Endodermal cell (in vitro differentiated cells): Measurements from ENCODE around the gene ST6GALNAC2. TPM values are rescaled to one million over a fixed set of nuclear protein-coding genes. Genes with fewer than 3 reads are reported as not detected.

Experiments
- DNase-seq: peaks from one replicate; pipeline ENCODE4 v3.0.0-alpha.2; 2017
- H3K27ac ChIP-seq: 2 replicates; pipeline ENCODE4 v1.5.1; 2013; ENCODE audit warnings: mild to moderate bottlenecking, low read depth, low read length, moderate library complexity
- H3K27me3 ChIP-seq: 2 replicates; pipeline ENCODE4 v1.6.1; 2013; ENCODE audit warnings: mild to moderate bottlenecking, low read length, moderate library complexity; ENCODE audit not compliant: insufficient read depth, control insufficient read depth, poor library complexity, severe bottlenecking
- H3K36me3 ChIP-seq: 2 replicates; pipeline ENCODE4 v1.7.0; 2013; ENCODE audit warnings: mild to moderate bottlenecking, low read length, moderate library complexity; ENCODE audit not compliant: control insufficient read depth, insufficient read depth
- H3K4me1 ChIP-seq: one replicate; pipeline ENCODE4 v1.7.0; 2013; ENCODE audit warnings: low read length; ENCODE audit not compliant: control insufficient read depth, insufficient read depth
- H3K4me3 ChIP-seq: 2 replicates; pipeline ENCODE4 v1.5.1; 2013; ENCODE audit warnings: mild to moderate bottlenecking, low read length, moderate library complexity
- H3K9ac ChIP-seq: 2 replicates; pipeline ENCODE4 v1.6.1; 2013; ENCODE audit warnings: mild to moderate bottlenecking, low read length, moderate library complexity; ENCODE audit not compliant: poor library complexity, severe bottlenecking; ENCODE audit errors: extremely low read depth
- H3K9me3 ChIP-seq: 2 replicates; pipeline ENCODE4 v1.6.1; 2013; ENCODE audit warnings: mild to moderate bottlenecking, low read length, moderate library complexity; ENCODE audit not compliant: control insufficient read depth
- H3K27ac Mint-ChIP-seq: 2 replicates; pipeline ENCODE4 v1.8.0; 2020; ENCODE audit warnings: mixed read lengths
- H3K27me3 Mint-ChIP-seq: 2 replicates; pipeline ENCODE4 v1.8.0; 2021; ENCODE audit warnings: mild to moderate bottlenecking, mixed read lengths; ENCODE audit not compliant: insufficient read depth
- H3K36me3 Mint-ChIP-seq: 2 replicates; pipeline ENCODE4 v1.8.0; 2020; ENCODE audit warnings: low read depth, mixed read lengths
- H3K4me1 Mint-ChIP-seq: 2 replicates; pipeline ENCODE4 v1.8.0; 2020; ENCODE audit warnings: mixed read lengths
- H3K4me3 Mint-ChIP-seq: 2 replicates; pipeline ENCODE4 v1.8.0; 2020; ENCODE audit warnings: mild to moderate bottlenecking, moderate library complexity, mixed read lengths
- H3K9me3 Mint-ChIP-seq: 2 replicates; pipeline ENCODE4 v1.8.0; 2020; ENCODE audit warnings: mild to moderate bottlenecking, mixed read lengths
- CTCF ChIP-seq: fragments of 200-600 bp; sonication (generic); conservative IDR thresholded peaks from 2 replicates; pipeline ENCODE4 v1.5.0; 2021; ENCODE audit warnings: antibody characterized with exemption, mild to moderate bottlenecking
- WGBS, 2 experiments: methylation state at CpG; one replicate each; pipeline versions ENCODE4 v1.1.5 to v1.1.7; 2013; ENCODE audit warnings: missing lambda C conversion rate in 2 of 2, mixed read lengths in 1 of 2; ENCODE audit not compliant: insufficient coverage in 1 of 2, insufficient read length in 1 of 2; 5-methylcytosine and 5-hydroxymethylcytosine counted together
- total RNA-seq, 2 donors: library from RNA; stranded (reverse); fragmentation: NEBNext Ultra II Directional in 1 of 2; extraction: Animal tissue kit (Norgen Biotek cat#: 25700) in 1 of 2; gene quantifications; 2 replicates in 1 of 2; 3 replicates in 1 of 2; pipeline ENCODE4 v1.2.1, GENCODE V29; 2021

The ST6GALNAC2 gene
- total RNA-seq, 2 donors from 2014 or later = 15.1 to 26.9 TPM

GRCh38 chr17:76598004-76598439 lies 12.4 kb upstream of the ST6GALNAC2 start:
- TF ChIP-seq CTCF = no peak
- no peak overlapping the region for H3K27ac ChIP-seq
- Mint-ChIP-seq H3K4me1 (peaks cover 28% of the 10 kb centered on the region), H3K36me3 (peaks cover 2% of the 10 kb centered on the region), H3K27me3 (no peaks in the 10 kb centered on the region), H3K9me3 (peaks cover 13% of the 10 kb centered on the region), H3K27ac (no peak overlapping the region), H3K4me3 (no peak overlapping the region)
- WGBS, 2 experiments = 77 to 85% methylated on average over 1 to 2 of the region's 2 CpGs
- no peaks in the 10 kb centered on the region for H3K36me3 ChIP-seq
- DNase-seq = no peak
- H3K4me1 ChIP-seq = peaks cover 8% of the 10 kb centered on the region
- H3K4me3 ChIP-seq = no peak overlapping the region
- H3K9ac ChIP-seq = no peak overlapping the region
- H3K27me3 ChIP-seq = no peaks in the 10 kb centered on the region
- H3K9me3 ChIP-seq = peaks cover 13% of the 10 kb centered on the region

- H3K27me3 Mint-ChIP-seq = no peaks in the 10 kb centered on the region
- peaks cover 28% of the 10 kb centered on the region for H3K4me1 Mint-ChIP-seq
- no peak overlapping the region for H3K4me3 Mint-ChIP-seq
- H3K9me3 Mint-ChIP-seq = peaks cover 7% of the 10 kb centered on the region
- no peak for TF ChIP-seq CTCF
- Histone ChIP-seq H3K9me3 (peaks cover 6% of the 10 kb centered on the region), H3K27me3 (no peaks in the 10 kb centered on the region), H3K36me3 (no peaks in the 10 kb centered on the region), H3K9ac (no peak overlapping the region), H3K27ac (no peak overlapping the region), H3K4me3 (no peak overlapping the region), H3K4me1 (peaks cover 8% of the 10 kb centered on the region)
- 93 to 95% methylated on average over 11 to 12 of the region's 12 CpGs for WGBS, 2 experiments
- DNase-seq = no peak
- no peak overlapping the region for H3K27ac Mint-ChIP-seq
- no peaks in the 10 kb centered on the region for H3K36me3 Mint-ChIP-seq
Measured at GRCh38 chr17:76597156-76598003, 11.7 kb upstream of the ST6GALNAC2 start.

GRCh38 chr17:76594690-76595089 lies 9.0 kb upstream of the ST6GALNAC2 start:
- Histone ChIP-seq H3K9ac (no peak overlapping the region), H3K9me3 (no peaks in the 10 kb centered on the region), H3K4me3 (no peak overlapping the region), H3K27ac (no peak overlapping the region), H3K36me3 (no peaks in the 10 kb centered on the region), H3K27me3 (no peaks in the 10 kb centered on the region), H3K4me1 (peaks cover 5% of the 10 kb centered on the region)
- H3K4me3 Mint-ChIP-seq = no peak overlapping the region
- no peaks in the 10 kb centered on the region for H3K9me3 Mint-ChIP-seq
- no peak overlapping the region for H3K27ac Mint-ChIP-seq
- no peak for TF ChIP-seq CTCF
- H3K36me3 Mint-ChIP-seq = no peaks in the 10 kb centered on the region
- 98% methylated on average over 3 of the region's 3 CpGs; no CpG with 5 or more reads in 1 of the 2 experiments for WGBS, 2 experiments
- DNase-seq = no peak
- peaks cover under 1% of the 10 kb centered on the region for H3K27me3 Mint-ChIP-seq
- peaks cover 14% of the 10 kb centered on the region for H3K4me1 Mint-ChIP-seq
